ENCODE data around the gene PHEX.

DNA sequence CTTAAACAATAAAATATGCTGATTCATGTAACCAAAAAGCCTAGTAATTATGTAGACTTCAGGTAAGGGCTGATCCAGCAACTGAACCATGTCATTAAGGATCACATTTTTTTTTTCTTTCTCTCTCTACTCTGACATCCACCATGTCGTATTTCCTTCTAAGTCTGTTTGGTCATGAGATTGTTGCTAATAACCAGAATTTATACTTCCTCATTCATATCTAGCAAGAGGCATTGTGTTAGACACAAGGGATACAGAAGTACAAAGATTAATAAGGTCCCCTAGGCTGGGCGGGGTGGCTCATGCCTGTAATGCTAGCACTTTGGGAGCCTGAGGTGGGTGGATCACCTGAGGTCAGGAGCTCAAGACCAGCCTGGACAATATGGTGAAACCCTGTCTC lies 24.1 kb downstream of the PHEX start:
- TF ChIP-seq CTCF (IDR thresholded peaks at IDR 0.05; ENCODE audit: insufficient read depth, low read length) (no peak), POLR2AphosphoS5 (IDR thresholded peaks at IDR 0.05; ENCODE audit: low read depth) (no peak), REST (IDR thresholded peaks at IDR 0.05; ENCODE audit: insufficient replicate concordance, low read depth) (no peak)
